Ascending aorta (tissue), 2 donors: Measurements from ENCODE around the gene HBS1L. TPM values are rescaled to one million over a fixed set of nuclear protein-coding genes. Genes with fewer than 3 reads are reported as not detected.

Experiments
- DNase-seq, 2 donors: peaks; one replicate each; pipeline ENCODE4 v3.0.0-alpha.2; 2019; ENCODE audit warnings: low spot score in 2 of 2
- H3K27ac ChIP-seq, 2 donors: fragments of 200-600 bp; sonication (generic); one replicate each; pipeline ENCODE4 v1.5.1; 2016 to 2017; ENCODE audit warnings: mild to moderate bottlenecking in 1 of 2
- H3K27me3 ChIP-seq: fragments of 200-600 bp; sonication (generic); one replicate; pipeline ENCODE4 v1.5.1; 2017
- H3K36me3 ChIP-seq, 2 donors: fragments of 200-600 bp; sonication (generic); one replicate each; pipeline ENCODE4 v1.5.1; 2016
- H3K4me1 ChIP-seq, 2 donors: fragments of 200-600 bp; sonication (generic); one replicate each; pipeline ENCODE4 v1.5.1; 2016 to 2017; ENCODE audit warnings: mild to moderate bottlenecking in 1 of 2
- H3K4me3 ChIP-seq, 2 donors: fragments of 200-600 bp; sonication (generic); one replicate each; pipeline ENCODE4 v1.5.1; 2016 to 2017; ENCODE audit warnings: mild to moderate bottlenecking in 1 of 2
- H3K9me3 ChIP-seq, 2 donors: fragments of 200-600 bp; sonication (generic); one replicate each; pipeline ENCODE4 v1.5.1; 2016
- intact Hi-C: fragments of 100-400 bp; cut with DNase I; formaldehyde crosslinking; loops from one replicate; pipeline ENCODE4 v1.15.1; 2023
- total RNA-seq: library from RNA; depleted of rRNA; stranded (reverse); fragments of >200 nt; gene quantifications from one replicate; pipeline ENCODE4 v1.1.0, GENCODE V29; 2016
- TF ChIP-seq, protein P1 (sequence below), 3 experiments: fragments of 200-600 bp in 2 of 3; fragments of 450-650 bp in 1 of 3; sonication (generic) in 2 of 3; IDR thresholded peaks; one replicate each; pipeline ENCODE4 v1.5.1; 2016 to 2019; ENCODE audit warnings: antibody characterized with exemption in 3 of 3, mild to moderate bottlenecking in 1 of 3, moderate library complexity in 1 of 3

HBS1L gene
- total RNA-seq, 1 donor from 2014 or later, result 9.8 TPM

DNA sequence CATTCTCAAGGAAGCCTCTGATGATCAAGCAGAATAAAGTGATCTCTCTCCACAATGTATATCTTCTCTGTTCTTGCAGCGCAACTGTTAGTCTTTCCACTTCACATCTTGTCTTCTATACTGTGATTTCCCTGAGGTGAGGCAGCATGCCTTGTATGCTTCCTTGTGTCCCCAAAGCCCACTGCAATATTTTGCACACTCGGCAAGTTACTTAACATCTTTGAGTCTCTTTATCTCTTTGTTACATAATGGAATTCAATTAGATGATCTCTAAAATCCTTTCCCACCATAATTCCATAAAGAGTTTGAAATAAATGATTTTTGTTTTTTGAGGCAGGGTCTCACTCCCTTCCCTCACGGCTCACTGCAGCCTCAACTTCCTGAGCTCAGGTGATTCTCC lies 64.4 kb downstream of the HBS1L start:
- H3K36me3 ChIP-seq, result peaks cover 12 to 32% of the 10 kb centered on the region in 2 donors
- no peak for DNase-seq
- no peaks in the 10 kb centered on the region for H3K27me3 ChIP-seq
- H3K27ac ChIP-seq, result no peak overlapping the region
- H3K4me1 ChIP-seq, result no peaks in the 10 kb centered on the region
- intact Hi-C loops, result no loop called here
- TF ChIP-seq, protein P1, sequence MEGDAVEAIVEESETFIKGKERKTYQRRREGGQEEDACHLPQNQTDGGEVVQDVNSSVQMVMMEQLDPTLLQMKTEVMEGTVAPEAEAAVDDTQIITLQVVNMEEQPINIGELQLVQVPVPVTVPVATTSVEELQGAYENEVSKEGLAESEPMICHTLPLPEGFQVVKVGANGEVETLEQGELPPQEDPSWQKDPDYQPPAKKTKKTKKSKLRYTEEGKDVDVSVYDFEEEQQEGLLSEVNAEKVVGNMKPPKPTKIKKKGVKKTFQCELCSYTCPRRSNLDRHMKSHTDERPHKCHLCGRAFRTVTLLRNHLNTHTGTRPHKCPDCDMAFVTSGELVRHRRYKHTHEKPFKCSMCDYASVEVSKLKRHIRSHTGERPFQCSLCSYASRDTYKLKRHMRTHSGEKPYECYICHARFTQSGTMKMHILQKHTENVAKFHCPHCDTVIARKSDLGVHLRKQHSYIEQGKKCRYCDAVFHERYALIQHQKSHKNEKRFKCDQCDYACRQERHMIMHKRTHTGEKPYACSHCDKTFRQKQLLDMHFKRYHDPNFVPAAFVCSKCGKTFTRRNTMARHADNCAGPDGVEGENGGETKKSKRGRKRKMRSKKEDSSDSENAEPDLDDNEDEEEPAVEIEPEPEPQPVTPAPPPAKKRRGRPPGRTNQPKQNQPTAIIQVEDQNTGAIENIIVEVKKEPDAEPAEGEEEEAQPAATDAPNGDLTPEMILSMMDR (IDR thresholded peaks at IDR 0.05), result no peak
- H3K4me3 ChIP-seq, result no peak overlapping the region
- H3K9me3 ChIP-seq, result no peaks in the 10 kb centered on the region

DNA sequence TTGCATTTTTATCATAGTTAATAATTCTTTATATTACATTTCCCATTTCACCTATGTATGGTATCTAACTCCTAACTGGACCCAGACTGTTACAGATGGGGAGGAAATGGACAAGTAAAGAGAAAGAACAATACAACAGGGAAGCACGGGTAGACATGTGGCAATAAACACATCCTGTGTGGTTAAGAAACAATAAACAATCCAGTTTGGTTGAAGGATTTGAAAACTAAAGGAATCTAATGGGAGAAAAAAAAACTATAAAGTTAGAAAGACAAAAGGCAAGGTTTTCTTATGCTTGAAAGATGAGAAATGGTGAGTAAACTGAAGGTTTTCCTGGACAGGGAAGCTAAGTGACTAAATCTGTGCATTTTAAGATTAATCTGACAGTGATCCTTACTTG lies 69.8 kb downstream of the HBS1L start:
- no peak for DNase-seq

DNA sequence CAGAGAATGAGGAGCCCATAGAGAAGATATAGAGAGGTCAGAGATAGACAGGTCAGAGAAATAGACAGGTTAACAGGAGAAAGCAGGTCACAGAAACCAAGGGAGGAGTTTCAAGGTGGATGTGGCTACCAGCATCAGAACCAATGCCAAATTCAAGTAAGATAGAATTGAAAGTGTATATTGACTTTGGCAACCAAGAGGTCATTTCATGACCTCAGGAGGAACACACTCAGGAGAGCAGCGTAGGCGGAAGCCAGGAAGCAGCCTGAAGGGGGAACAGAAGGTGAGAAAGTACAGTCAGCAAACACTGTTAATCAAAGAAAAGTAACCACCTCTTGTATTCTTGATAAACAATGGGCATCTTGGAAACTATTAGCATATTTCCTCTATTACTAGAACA lies 70.8 kb downstream of the HBS1L start:
- H3K36me3 ChIP-seq, result peaks cover 10 to 63% of the 10 kb centered on the region in 2 donors
- H3K9me3 ChIP-seq, result no peaks in the 10 kb centered on the region
- H3K4me1 ChIP-seq, result no peaks in the 10 kb centered on the region
- H3K27ac ChIP-seq, result no peak overlapping the region
- H3K27me3 ChIP-seq, result no peaks in the 10 kb centered on the region
- no peak overlapping the region for H3K4me3 ChIP-seq
- no peak for DNase-seq
- intact Hi-C loops, result no loop called here
- TF ChIP-seq, protein P1 (IDR thresholded peaks at IDR 0.05), result no peak

More for the DNA sequence above, 69.8 kb downstream of the HBS1L start:
- intact Hi-C loops, result no loop called here
- H3K27ac ChIP-seq, result no peak overlapping the region
- H3K9me3 ChIP-seq, result no peaks in the 10 kb centered on the region
- peaks cover 10 to 57% of the 10 kb centered on the region in 2 donors for H3K36me3 ChIP-seq
- no peaks in the 10 kb centered on the region for H3K4me1 ChIP-seq
- H3K4me3 ChIP-seq, result no peak overlapping the region
- TF ChIP-seq, protein P1 (IDR thresholded peaks at IDR 0.05), result no peak
- no peaks in the 10 kb centered on the region for H3K27me3 ChIP-seq

DNA sequence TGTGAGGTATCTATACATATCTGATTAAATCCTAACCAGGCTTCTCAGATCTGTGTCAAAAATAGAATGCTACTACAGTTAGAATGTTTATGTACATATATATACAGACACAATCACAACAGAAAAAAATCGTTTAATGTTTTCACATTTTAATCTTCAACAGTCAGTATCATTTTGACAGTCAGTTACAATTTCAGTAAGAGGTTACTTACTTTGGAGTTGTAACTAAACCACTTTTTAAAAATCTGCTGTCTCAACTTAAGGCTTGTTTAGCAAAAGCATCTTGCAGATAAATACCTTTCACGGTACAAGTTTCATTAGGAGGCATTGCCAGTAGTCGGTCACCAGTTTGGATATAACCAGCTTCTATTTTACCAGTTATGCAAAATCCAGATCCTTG lies 72.5 kb downstream of the HBS1L start:
- TF ChIP-seq, protein P1 (IDR thresholded peaks at IDR 0.05), result no peak
- H3K4me3 ChIP-seq, result no peak overlapping the region
- H3K4me1 ChIP-seq, result no peaks in the 10 kb centered on the region
- intact Hi-C loops, result no loop called here
- no peak overlapping the region for H3K27ac ChIP-seq
- no peaks in the 10 kb centered on the region for H3K27me3 ChIP-seq
- DNase-seq, result no peak
- H3K36me3 ChIP-seq, result peaks cover 10 to 69% of the 10 kb centered on the region in 2 donors
- H3K9me3 ChIP-seq, result no peaks in the 10 kb centered on the region

DNA sequence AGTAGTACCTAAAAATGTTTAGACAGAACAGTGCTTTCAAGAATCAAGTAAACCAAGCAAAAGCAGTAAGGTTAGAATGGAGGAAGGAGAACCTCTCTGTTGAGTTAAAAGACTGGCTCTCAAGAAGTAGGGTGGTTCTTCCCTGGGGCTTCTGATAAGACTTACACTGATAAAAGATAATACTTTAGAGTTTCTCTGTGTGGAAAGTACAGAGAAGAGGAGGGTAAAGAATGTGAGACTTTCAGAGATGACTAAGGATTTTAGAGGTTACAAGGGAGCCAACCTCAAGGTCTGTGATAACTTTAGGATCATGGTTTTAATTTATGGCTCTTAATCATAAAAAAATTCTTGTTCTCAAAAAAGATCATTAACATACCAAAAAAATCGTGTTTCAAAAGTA lies 73.8 kb downstream of the HBS1L start:
- intact Hi-C loops, result no loop called here
- Histone ChIP-seq H3K36me3 (peaks cover 10 to 65% of the 10 kb centered on the region in 2 donors), H3K27ac (no peak overlapping the region), H3K27me3 (no peaks in the 10 kb centered on the region), H3K9me3 (no peaks in the 10 kb centered on the region), H3K4me3 (no peak overlapping the region), H3K4me1 (no peaks in the 10 kb centered on the region)
- TF ChIP-seq, protein P1 (IDR thresholded peaks at IDR 0.05), result no peak
- DNase-seq, result no peak

DNA sequence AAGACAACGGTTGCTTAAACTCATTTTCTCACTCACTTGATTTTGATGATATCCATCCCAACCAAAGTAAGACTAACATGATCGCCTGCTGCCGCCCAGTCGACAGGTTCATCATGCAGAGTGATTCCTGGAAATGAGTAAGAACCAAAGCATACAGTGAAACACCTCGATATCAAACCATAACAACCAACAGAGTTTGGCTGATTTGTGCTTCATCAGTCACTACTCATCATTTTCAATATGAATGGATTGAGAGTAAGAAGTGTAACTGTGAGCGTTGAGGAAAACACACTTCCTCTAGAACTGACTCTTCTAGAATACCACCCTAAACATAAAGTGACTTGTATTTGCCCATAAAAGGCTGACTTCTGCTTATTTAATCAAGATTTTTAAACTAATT lies 75.5 kb downstream of the HBS1L start:
- Histone ChIP-seq H3K27me3 (no peaks in the 10 kb centered on the region), H3K36me3 (peaks cover 10 to 54% of the 10 kb centered on the region in 2 donors), H3K27ac (no peak overlapping the region), H3K9me3 (no peaks in the 10 kb centered on the region), H3K4me1 (no peaks in the 10 kb centered on the region), H3K4me3 (no peak overlapping the region)
- intact Hi-C loops, result no loop called here
- DNase-seq, result no peak
- TF ChIP-seq, protein P1 (IDR thresholded peaks at IDR 0.05), result no peak
